ENCODE data around the gene ACSM4.
"Not testable (repeated sequence)": the region's sequence is repeated elsewhere in the genome, so short reads cannot be mapped to it uniquely, and the experiment has no call there.

The ACSM4 gene

GRCh38 chr12:7303772-7304171 lies at the start of gene ACSM4:
ACSM4 (plus strand) TSS chr12:7304072; CDS start chr12:7304332, 260 bp downstream.
- H3K9ac ChIP-seq (ENCODE audit: low read depth, low read length): no peak within 1 kb of the TSS
- no peaks in the 10 kb centered on the region for H3K9me3 ChIP-seq (ENCODE audit: control insufficient read depth, insufficient read depth, low read length)
- H3K4me1 ChIP-seq (ENCODE audit: control insufficient read depth, insufficient read depth, low read length): peaks cover 9% of the 10 kb centered on the region
- H3K27me3 ChIP-seq (ENCODE audit: control insufficient read depth, insufficient read depth, low read length): no peaks in the 10 kb centered on the region
- H3K27ac ChIP-seq (ENCODE audit: low read depth, low read length): no peak within 1 kb of the TSS
- no peak within 1 kb of the TSS for H3K4me3 ChIP-seq (ENCODE audit: low read depth, low read length)
- H3K36me3 ChIP-seq (ENCODE audit: control insufficient read depth, insufficient read depth, low read length): no peaks in the 10 kb centered on the region

- Histone ChIP-seq H3K27me3 (ENCODE audit: control insufficient read depth, insufficient read depth, low read length) (no peaks in the 10 kb centered on the region), H3K36me3 (ENCODE audit: control insufficient read depth, insufficient read depth, low read length) (no peaks in the 10 kb centered on the region), H3K4me3 (ENCODE audit: low read depth, low read length) (no peak overlapping the region), H3K9me3 (ENCODE audit: control insufficient read depth, insufficient read depth, low read length) (no peaks in the 10 kb centered on the region), H3K4me1 (ENCODE audit: control insufficient read depth, insufficient read depth, low read length) (no peaks in the 10 kb centered on the region), H3K27ac (ENCODE audit: low read depth, low read length) (no peak overlapping the region), H3K9ac (ENCODE audit: low read depth, low read length) (no peak overlapping the region)
Observed at GRCh38 chr12:7259060-7259459, 44.8 kb upstream of the ACSM4 start.

- Histone ChIP-seq H3K36me3 (ENCODE audit: control insufficient read depth, insufficient read depth, low read length) (no peaks in the 10 kb centered on the region), H3K4me1 (ENCODE audit: control insufficient read depth, insufficient read depth, low read length) (no peaks in the 10 kb centered on the region), H3K27ac (ENCODE audit: low read depth, low read length) (no peak overlapping the region), H3K9me3 (ENCODE audit: control insufficient read depth, insufficient read depth, low read length) (no peaks in the 10 kb centered on the region), H3K27me3 (ENCODE audit: control insufficient read depth, insufficient read depth, low read length) (no peaks in the 10 kb centered on the region), H3K9ac (ENCODE audit: low read depth, low read length) (no peak overlapping the region), H3K4me3 (ENCODE audit: low read depth, low read length) (no peak overlapping the region)
Observed at GRCh38 chr12:7264538-7264937, 39.3 kb upstream of the ACSM4 start.

- H3K36me3 ChIP-seq (ENCODE audit: control insufficient read depth, insufficient read depth, low read length): no peaks in the 10 kb centered on the region
- no peak overlapping the region for H3K4me3 ChIP-seq (ENCODE audit: low read depth, low read length)
- no peak overlapping the region for H3K9ac ChIP-seq (ENCODE audit: low read depth, low read length)
- no peaks in the 10 kb centered on the region for H3K4me1 ChIP-seq (ENCODE audit: control insufficient read depth, insufficient read depth, low read length)
- no peak overlapping the region for H3K27ac ChIP-seq (ENCODE audit: low read depth, low read length)
- no peaks in the 10 kb centered on the region for H3K27me3 ChIP-seq (ENCODE audit: control insufficient read depth, insufficient read depth, low read length)
- no peaks in the 10 kb centered on the region for H3K9me3 ChIP-seq (ENCODE audit: control insufficient read depth, insufficient read depth, low read length)
Observed at GRCh38 chr12:7265251-7265650, 38.6 kb upstream of the ACSM4 start.

- H3K4me1 ChIP-seq (ENCODE audit: control insufficient read depth, insufficient read depth, low read length): no peaks in the 10 kb centered on the region
- H3K36me3 ChIP-seq (ENCODE audit: control insufficient read depth, insufficient read depth, low read length): no peaks in the 10 kb centered on the region
- H3K4me3 ChIP-seq (ENCODE audit: low read depth, low read length): no peak overlapping the region
- no peaks in the 10 kb centered on the region for H3K27me3 ChIP-seq (ENCODE audit: control insufficient read depth, insufficient read depth, low read length)
- H3K9ac ChIP-seq (ENCODE audit: low read depth, low read length): no peak overlapping the region
- no peak overlapping the region for H3K27ac ChIP-seq (ENCODE audit: low read depth, low read length)
- H3K9me3 ChIP-seq (ENCODE audit: control insufficient read depth, insufficient read depth, low read length): no peaks in the 10 kb centered on the region
Observed at GRCh38 chr12:7269273-7269672, 34.6 kb upstream of the ACSM4 start.

GRCh38 chr12:7271893-7272514 lies 31.9 kb upstream of the ACSM4 start:
- Histone ChIP-seq H3K36me3 (ENCODE audit: control insufficient read depth, insufficient read depth, low read length) (no peaks in the 10 kb centered on the region), H3K4me3 (ENCODE audit: low read depth, low read length) (no peak overlapping the region), H3K27ac (ENCODE audit: low read depth, low read length) (no peak overlapping the region), H3K27me3 (ENCODE audit: control insufficient read depth, insufficient read depth, low read length) (no peaks in the 10 kb centered on the region), H3K9ac (ENCODE audit: low read depth, low read length) (no peak overlapping the region), H3K9me3 (ENCODE audit: control insufficient read depth, insufficient read depth, low read length) (no peaks in the 10 kb centered on the region), H3K4me1 (ENCODE audit: control insufficient read depth, insufficient read depth, low read length) (no peaks in the 10 kb centered on the region)

- not testable (repeated sequence) for H3K36me3 ChIP-seq (ENCODE audit: control insufficient read depth, insufficient read depth, low read length); H3K4me1 ChIP-seq (ENCODE audit: control insufficient read depth, insufficient read depth, low read length); H3K4me3 ChIP-seq (ENCODE audit: low read depth, low read length); H3K9ac ChIP-seq (ENCODE audit: low read depth, low read length); H3K9me3 ChIP-seq (ENCODE audit: control insufficient read depth, insufficient read depth, low read length); H3K27me3 ChIP-seq (ENCODE audit: control insufficient read depth, insufficient read depth, low read length); H3K27ac ChIP-seq (ENCODE audit: low read depth, low read length)
Observed at GRCh38 chr12:7275482-7275881, 28.4 kb upstream of the ACSM4 start.

GRCh38 chr12:7282844-7283243 lies 21.0 kb upstream of the ACSM4 start:
- no peak overlapping the region for H3K9ac ChIP-seq (ENCODE audit: low read depth, low read length)
- peaks cover 4% of the 10 kb centered on the region; the same call in 1 of the 2 replicates for H3K9me3 ChIP-seq (ENCODE audit: control insufficient read depth, insufficient read depth, low read length)
- H3K27me3 ChIP-seq (ENCODE audit: control insufficient read depth, insufficient read depth, low read length): no peaks in the 10 kb centered on the region
- no peaks in the 10 kb centered on the region for H3K36me3 ChIP-seq (ENCODE audit: control insufficient read depth, insufficient read depth, low read length)
- H3K4me1 ChIP-seq (ENCODE audit: control insufficient read depth, insufficient read depth, low read length): peaks cover 23% of the 10 kb centered on the region
- H3K27ac ChIP-seq (ENCODE audit: low read depth, low read length): no peak overlapping the region
- H3K4me3 ChIP-seq (ENCODE audit: low read depth, low read length): no peak overlapping the region

GRCh38 chr12:7289743-7290142 lies 14.1 kb upstream of the ACSM4 start:
- Histone ChIP-seq H3K36me3 (ENCODE audit: control insufficient read depth, insufficient read depth, low read length) (no peaks in the 10 kb centered on the region), H3K4me1 (ENCODE audit: control insufficient read depth, insufficient read depth, low read length) (peaks cover 4% of the 10 kb centered on the region; the same call in 1 of the 2 replicates), H3K9me3 (ENCODE audit: control insufficient read depth, insufficient read depth, low read length) (peaks cover 43% of the 10 kb centered on the region), H3K4me3 (ENCODE audit: low read depth, low read length) (no peak overlapping the region), H3K9ac (ENCODE audit: low read depth, low read length) (no peak overlapping the region), H3K27me3 (ENCODE audit: control insufficient read depth, insufficient read depth, low read length) (no peaks in the 10 kb centered on the region), H3K27ac (ENCODE audit: low read depth, low read length) (no peak overlapping the region)

- Histone ChIP-seq H3K9me3 (ENCODE audit: control insufficient read depth, insufficient read depth, low read length) (peaks cover 43% of the 10 kb centered on the region), H3K4me1 (ENCODE audit: control insufficient read depth, insufficient read depth, low read length) (peaks cover 12% of the 10 kb centered on the region)
- not testable (repeated sequence) for H3K27me3 ChIP-seq (ENCODE audit: control insufficient read depth, insufficient read depth, low read length); H3K36me3 ChIP-seq (ENCODE audit: control insufficient read depth, insufficient read depth, low read length); H3K27ac ChIP-seq (ENCODE audit: low read depth, low read length); H3K4me3 ChIP-seq (ENCODE audit: low read depth, low read length); H3K9ac ChIP-seq (ENCODE audit: low read depth, low read length)
Observed at GRCh38 chr12:7290588-7290987, 13.3 kb upstream of the ACSM4 start.

GRCh38 chr12:7292300-7292699 lies 11.6 kb upstream of the ACSM4 start:
- Histone ChIP-seq H3K27ac (ENCODE audit: low read depth, low read length) (no peak overlapping the region), H3K4me3 (ENCODE audit: low read depth, low read length) (no peak overlapping the region), H3K9ac (ENCODE audit: low read depth, low read length) (no peak overlapping the region), H3K9me3 (ENCODE audit: control insufficient read depth, insufficient read depth, low read length) (peaks cover 39% of the 10 kb centered on the region), H3K27me3 (ENCODE audit: control insufficient read depth, insufficient read depth, low read length) (no peaks in the 10 kb centered on the region), H3K36me3 (ENCODE audit: control insufficient read depth, insufficient read depth, low read length) (no peaks in the 10 kb centered on the region), H3K4me1 (ENCODE audit: control insufficient read depth, insufficient read depth, low read length) (peaks cover 30% of the 10 kb centered on the region)

All from HUES48 (cell line).